ENCODE measurements around the gene CYP8B1. TPM values are rescaled to one million over a fixed set of nuclear protein-coding genes. Genes with fewer than 3 reads are reported as not detected.

CYP8B1 gene
- total and polyA plus RNA-seq, 9 of the 15 experiments (the other 6 are each of a cell fraction or from before 2014, with no cell fraction given): 0.04 TPM; not detected in 8

DNA sequence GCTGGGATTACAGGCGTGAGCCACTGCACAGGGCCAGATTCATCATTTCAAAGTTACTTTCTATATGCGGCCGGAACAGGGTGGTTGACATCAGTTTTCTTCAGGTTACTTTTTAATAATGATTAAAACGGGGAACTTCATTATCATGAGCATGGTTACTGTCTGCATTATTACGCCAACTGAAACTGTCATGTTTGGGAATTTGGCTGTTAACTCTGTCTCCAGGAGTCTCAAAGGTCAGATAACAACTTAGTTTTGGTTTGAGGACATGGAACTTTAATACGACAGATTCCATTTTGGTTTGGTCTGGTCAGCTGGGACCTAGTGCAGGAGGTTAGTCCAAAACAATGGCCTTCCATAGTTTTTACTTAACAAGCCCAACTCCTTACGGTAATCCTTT is 8.5 kb downstream of the CYP8B1 start:
- POLR2A ChIA-PET: no interaction called here
- intact Hi-C loops (cut with micrococcal nuclease) (no loop called here), in situ Hi-C loops (cut with MboI) (no loop called here)
- Histone ChIP-seq H3K27ac (ENCODE audit: extremely low read depth, low read depth, low read length) (no peak overlapping the region), H3K4me1 (replicated peaks in 1 of 2; ENCODE audit: control insufficient read depth in 2 of 2, insufficient read depth in 2 of 2, low read length in 2 of 2) (no peaks in the 10 kb centered on the region; a peak in 1 of 5 replicates), H3K27me3 (ENCODE audit: control insufficient read depth in 2 of 2, insufficient read depth in 2 of 2, low read length in 2 of 2) (peaks cover 16 to 71% of the 10 kb centered on the region in 2 experiments; a peak in 4 of 5 replicates), H3K9me1 (ENCODE audit: control insufficient read depth, insufficient read depth, low read length) (no peaks in the 10 kb centered on the region), H3K4me3 (no peak overlapping the region), H3K79me2 (ENCODE audit: control insufficient read depth, insufficient read depth, low read length) (no peaks in the 10 kb centered on the region), H3K9ac (ENCODE audit: insufficient read depth in 1 of 2, low read depth in 2 of 2, low read length in 2 of 2) (no peak overlapping the region), H4K20me1 (replicated peaks; ENCODE audit: control insufficient read depth, insufficient read depth, low read length) (peaks cover under 1% of the 10 kb centered on the region; the same call in 1 of the 2 replicates), H3K9me3 (replicated peaks; ENCODE audit: control insufficient read depth, insufficient read depth, low read depth, low read length) (no peaks in the 10 kb centered on the region), H3K4me2 (ENCODE audit: insufficient read depth, low read length) (no peak overlapping the region), H2AFZ (ENCODE audit: low read depth, low read length) (no peak overlapping the region), H3K36me3 (ENCODE audit: control insufficient read depth, insufficient read depth, low read length) (no peaks in the 10 kb centered on the region)
- FAIRE-seq (no peak), DNase-seq (ENCODE audit: extremely low read depth in 1 of 4, low spot score in 3 of 4) (peak in 1 of 4 experiments; percentile 2), ATAC-seq (no peak)
- CTCF ChIA-PET (ENCODE audit: low intra/inter-chr PET ratio): interaction anchor here (0.5 kb wide), 1 partner anchor 12 kb away, joined by 4 read pairs; no protein-coding TSS in a partner anchor
- BruUV-seq (replicated peaks): no TSS peak
- WGBS (ENCODE audit: insufficient coverage, low coverage, missing lambda C conversion rate): 9% methylated on average over 7 of the region's 7 CpGs
- TF ChIP-seq RFX5 (IDR thresholded peaks at IDR 0.05; ENCODE audit: low read depth, low read length) (no peak), ZNF24 (IDR thresholded peaks at IDR 0.05) (no peak), RFX1 (IDR thresholded peaks at IDR 0.05) (no peak), PHB (CRISPR knock-in tag; IDR thresholded peaks at IDR 0.05) (no peak), ZNF212 (CRISPR knock-in tag; IDR thresholded peaks at IDR 0.05) (no peak), HCFC1 (IDR thresholded peaks at IDR 0.05; ENCODE audit: low read depth, low read length) (no peak), HDAC1 (IDR thresholded peaks at IDR 0.05) (no peak), ZNF707 (CRISPR knock-in tag; conservative IDR thresholded peaks at IDR 0.05) (no peak), EHMT2 (IDR thresholded peaks at IDR 0.05) (no peak), TSC22D4 (tag; IDR thresholded peaks at IDR 0.05) (no peak), NFIC (IDR thresholded peaks at IDR 0.05) (no peak), TRIM24 (IDR thresholded peaks at IDR 0.05) (no peak), MTA3 (IDR thresholded peaks at IDR 0.05; ENCODE audit: borderline replicate concordance) (no peak), SMAD4 (CRISPR knock-in tag; conservative IDR thresholded peaks at IDR 0.05) (no peak), ZNF431 (CRISPR knock-in tag; IDR thresholded peaks at IDR 0.05) (no peak), TBP (optimal IDR thresholded peaks at IDR 0.05; ENCODE audit: low read depth, low read length) (no peak)
- TF ChIP-seq, protein P1, sequence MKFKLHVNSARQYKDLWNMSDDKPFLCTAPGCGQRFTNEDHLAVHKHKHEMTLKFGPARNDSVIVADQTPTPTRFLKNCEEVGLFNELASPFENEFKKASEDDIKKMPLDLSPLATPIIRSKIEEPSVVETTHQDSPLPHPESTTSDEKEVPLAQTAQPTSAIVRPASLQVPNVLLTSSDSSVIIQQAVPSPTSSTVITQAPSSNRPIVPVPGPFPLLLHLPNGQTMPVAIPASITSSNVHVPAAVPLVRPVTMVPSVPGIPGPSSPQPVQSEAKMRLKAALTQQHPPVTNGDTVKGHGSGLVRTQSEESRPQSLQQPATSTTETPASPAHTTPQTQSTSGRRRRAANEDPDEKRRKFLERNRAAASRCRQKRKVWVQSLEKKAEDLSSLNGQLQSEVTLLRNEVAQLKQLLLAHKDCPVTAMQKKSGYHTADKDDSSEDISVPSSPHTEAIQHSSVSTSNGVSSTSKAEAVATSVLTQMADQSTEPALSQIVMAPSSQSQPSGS (CRISPR knock-in tag; IDR thresholded peaks at IDR 0.05): no peak
- TF ChIP-seq, protein P2, sequence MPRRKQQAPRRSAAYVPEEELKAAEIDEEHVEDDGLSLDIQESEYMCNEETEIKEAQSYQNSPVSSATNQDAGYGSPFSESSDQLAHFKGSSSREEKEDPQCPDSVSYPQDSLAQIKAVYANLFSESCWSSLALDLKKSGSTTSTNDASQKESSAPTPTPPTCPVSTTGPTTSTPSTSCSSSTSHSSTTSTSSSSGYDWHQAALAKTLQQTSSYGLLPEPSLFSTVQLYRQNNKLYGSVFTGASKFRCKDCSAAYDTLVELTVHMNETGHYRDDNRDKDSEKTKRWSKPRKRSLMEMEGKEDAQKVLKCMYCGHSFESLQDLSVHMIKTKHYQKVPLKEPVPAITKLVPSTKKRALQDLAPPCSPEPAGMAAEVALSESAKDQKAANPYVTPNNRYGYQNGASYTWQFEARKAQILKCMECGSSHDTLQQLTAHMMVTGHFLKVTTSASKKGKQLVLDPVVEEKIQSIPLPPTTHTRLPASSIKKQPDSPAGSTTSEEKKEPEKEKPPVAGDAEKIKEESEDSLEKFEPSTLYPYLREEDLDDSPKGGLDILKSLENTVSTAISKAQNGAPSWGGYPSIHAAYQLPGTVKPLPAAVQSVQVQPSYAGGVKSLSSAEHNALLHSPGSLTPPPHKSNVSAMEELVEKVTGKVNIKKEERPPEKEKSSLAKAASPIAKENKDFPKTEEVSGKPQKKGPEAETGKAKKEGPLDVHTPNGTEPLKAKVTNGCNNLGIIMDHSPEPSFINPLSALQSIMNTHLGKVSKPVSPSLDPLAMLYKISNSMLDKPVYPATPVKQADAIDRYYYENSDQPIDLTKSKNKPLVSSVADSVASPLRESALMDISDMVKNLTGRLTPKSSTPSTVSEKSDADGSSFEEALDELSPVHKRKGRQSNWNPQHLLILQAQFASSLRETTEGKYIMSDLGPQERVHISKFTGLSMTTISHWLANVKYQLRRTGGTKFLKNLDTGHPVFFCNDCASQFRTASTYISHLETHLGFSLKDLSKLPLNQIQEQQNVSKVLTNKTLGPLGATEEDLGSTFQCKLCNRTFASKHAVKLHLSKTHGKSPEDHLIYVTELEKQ (CRISPR knock-in tag; IDR thresholded peaks at IDR 0.05): no peak
- TF ChIP-seq, protein P3, sequence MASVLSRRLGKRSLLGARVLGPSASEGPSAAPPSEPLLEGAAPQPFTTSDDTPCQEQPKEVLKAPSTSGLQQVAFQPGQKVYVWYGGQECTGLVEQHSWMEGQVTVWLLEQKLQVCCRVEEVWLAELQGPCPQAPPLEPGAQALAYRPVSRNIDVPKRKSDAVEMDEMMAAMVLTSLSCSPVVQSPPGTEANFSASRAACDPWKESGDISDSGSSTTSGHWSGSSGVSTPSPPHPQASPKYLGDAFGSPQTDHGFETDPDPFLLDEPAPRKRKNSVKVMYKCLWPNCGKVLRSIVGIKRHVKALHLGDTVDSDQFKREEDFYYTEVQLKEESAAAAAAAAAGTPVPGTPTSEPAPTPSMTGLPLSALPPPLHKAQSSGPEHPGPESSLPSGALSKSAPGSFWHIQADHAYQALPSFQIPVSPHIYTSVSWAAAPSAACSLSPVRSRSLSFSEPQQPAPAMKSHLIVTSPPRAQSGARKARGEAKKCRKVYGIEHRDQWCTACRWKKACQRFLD (CRISPR knock-in tag; IDR thresholded peaks at IDR 0.05): no peak

Data from K562 (cell line).